GM23338 (cell line): Measurements from ENCODE around the gene MITF. TPM values are rescaled to one million over a fixed set of nuclear protein-coding genes. Genes with fewer than 3 reads are reported as not detected.

ENCODE experiments used
- ATAC-seq: fragments of 200-7000 bp; cut with Tn5 transposase; 3 replicates; pipeline ENCODE4 v1.9.1; 2020
- DNase-seq: peaks from one replicate; pipeline ENCODE4 v3.0.0-alpha.2; 2015; ENCODE audit warnings: low spot score
- H2AFZ ChIP-seq: fragments of 200-600 bp; sonication (generic); 2 replicates; pipeline ENCODE4 v1.8.0; 2016; ENCODE audit warnings: antibody characterized with exemption, mild to moderate bottlenecking, moderate library complexity
- H3F3A ChIP-seq: fragments of 200-600 bp; sonication (generic); replicated peaks from 2 replicates; pipeline ENCODE4 v1.8.0; 2017; ENCODE audit warnings: antibody characterized with exemption, mixed run types, low read depth
- H3K27ac ChIP-seq: fragments of 200-600 bp; sonication (generic); 2 replicates; pipeline ENCODE4 v1.6.1; 2016; ENCODE audit warnings: low read depth
- H3K27me3 ChIP-seq: fragments of 200-600 bp; sonication (generic); 2 replicates; pipeline ENCODE4 v1.8.0; 2016; ENCODE audit warnings: mild to moderate bottlenecking, mixed run types, moderate library complexity; ENCODE audit not compliant: insufficient read depth
- H3K36me3 ChIP-seq: fragments of 200-600 bp; sonication (generic); 2 replicates; pipeline ENCODE4 v1.8.0; 2016; ENCODE audit warnings: mild to moderate bottlenecking; ENCODE audit not compliant: insufficient read depth
- H3K4me1 ChIP-seq: fragments of 200-600 bp; sonication (generic); 2 replicates; pipeline ENCODE4 v1.8.0; 2016; ENCODE audit warnings: mild to moderate bottlenecking, moderate library complexity; ENCODE audit not compliant: insufficient read depth
- H3K4me2 ChIP-seq: fragments of 200-600 bp; sonication (generic); 2 replicates; pipeline ENCODE4 v1.7.1; 2017; ENCODE audit warnings: mixed run types
- H3K4me3 ChIP-seq: fragments of 200-600 bp; sonication (generic); 2 replicates; pipeline ENCODE4 v1.6.1; 2016; ENCODE audit warnings: mixed run types
- H3K79me2 ChIP-seq: fragments of 200-600 bp; sonication (generic); replicated peaks from 2 replicates; pipeline ENCODE4 v1.8.0; 2017; ENCODE audit warnings: mild to moderate bottlenecking; ENCODE audit not compliant: insufficient read depth
- H3K9me2 ChIP-seq: fragments of 200-600 bp; sonication (generic); 2 replicates; pipeline ENCODE4 v1.8.0; 2017; ENCODE audit not compliant: insufficient read depth
- H4K20me1 ChIP-seq: fragments of 200-600 bp; sonication (generic); replicated peaks from 2 replicates; pipeline ENCODE4 v1.8.0; 2017; ENCODE audit warnings: mild to moderate bottlenecking; ENCODE audit not compliant: insufficient read depth
- H3K27ac Mint-ChIP-seq: 2 replicates; pipeline ENCODE4 v1.8.0; 2020; ENCODE audit warnings: inconsistent platforms, mild to moderate bottlenecking, moderate library complexity, mixed read lengths
- H3K27me3 Mint-ChIP-seq: 3 replicates; pipeline ENCODE4 v1.8.0; 2022; ENCODE audit warnings: low read depth, mild to moderate bottlenecking, moderate library complexity, mixed read lengths, inconsistent platforms; ENCODE audit not compliant: insufficient read depth, poor library complexity
- H3K36me3 Mint-ChIP-seq: 3 replicates; pipeline ENCODE4 v1.8.0; 2021; ENCODE audit warnings: low read depth, mild to moderate bottlenecking, inconsistent platforms, moderate library complexity, mixed read lengths
- H3K4me1 Mint-ChIP-seq: 3 replicates; pipeline ENCODE4 v1.8.0; 2020; ENCODE audit warnings: mild to moderate bottlenecking, inconsistent platforms, mixed read lengths
- H3K4me3 Mint-ChIP-seq: 3 replicates; pipeline ENCODE4 v1.8.0; 2021; ENCODE audit warnings: moderate library complexity, mild to moderate bottlenecking, inconsistent platforms, mixed read lengths
- H3K9me3 Mint-ChIP-seq: 3 replicates; pipeline ENCODE4 v1.8.0; 2020; ENCODE audit warnings: moderate library complexity, mild to moderate bottlenecking, inconsistent platforms, mixed read lengths
- CREB1 ChIP-seq: fragments of 250-450 bp; sonication (Bioruptor Pico); IDR thresholded peaks from 2 replicates; pipeline ENCODE4 v1.5.0; 2020; ENCODE audit warnings: low read depth, mild to moderate bottlenecking, moderate library complexity
- CTCF ChIP-seq, 2 experiments: fragments of 200-600 bp in 1 of 2; sonication (generic) in 1 of 2; conservative IDR thresholded peaks; 2 replicates each; pipeline versions ENCODE4 v1.5.1 to v1.6.1; 2016 to 2017; ENCODE audit warnings: antibody characterized with exemption in 2 of 2, low read depth in 2 of 2, mild to moderate bottlenecking in 2 of 2, moderate library complexity in 1 of 2
- EZH2 ChIP-seq: fragments of 200-600 bp; sonication (generic); IDR thresholded peaks from one replicate; pipeline ENCODE4 v1.8.0; 2017; ENCODE audit warnings: antibody characterized with exemption, mild to moderate bottlenecking, low read depth; ENCODE audit not compliant: unreplicated experiment
- EZH2phosphoT487 ChIP-seq: fragments of 200-600 bp; sonication (generic); IDR thresholded peaks from one replicate; pipeline ENCODE4 v1.8.1; 2018; ENCODE audit warnings: antibody characterized with exemption; ENCODE audit not compliant: unreplicated experiment
- JUNB ChIP-seq: IDR thresholded peaks from one replicate; pipeline ENCODE4 v1.6.1; 2016; ENCODE audit warnings: antibody characterized with exemption; ENCODE audit not compliant: unreplicated experiment
- NANOG ChIP-seq: IDR thresholded peaks from 2 replicates; pipeline ENCODE4 v1.6.1; 2016; ENCODE audit warnings: antibody characterized with exemption, borderline replicate concordance
- STAT1 ChIP-seq: IDR thresholded peaks from one replicate; pipeline ENCODE4 v1.6.1; 2016; ENCODE audit warnings: antibody characterized with exemption; ENCODE audit not compliant: unreplicated experiment
- ZNF114 ChIP-seq: fragments of 250-450 bp; sonication (Bioruptor Pico); IDR thresholded peaks from 2 replicates; pipeline ENCODE4 v1.5.0; 2020; ENCODE audit warnings: mild to moderate bottlenecking, moderate library complexity
- ZNF462 ChIP-seq: fragments of 250-450 bp; sonication (Bioruptor Pico); IDR thresholded peaks from 2 replicates; pipeline ENCODE4 v1.5.0; 2020; ENCODE audit warnings: mild to moderate bottlenecking, moderate library complexity
- polyA plus RNA-seq: library from polyadenylated mRNA; unstranded; fragments of >200 nt; fragmentation: Nextera tagmentation; extraction: Ambion mirVana; gene quantifications from 2 replicates; pipeline ENCODE4 v1.2.1, GENCODE V29; 2016
- total RNA-seq: library from RNA; depleted of rRNA; stranded (reverse); fragments of >200 nt; shearing (Covaris generic); gene quantifications from 2 replicates; pipeline ENCODE4 v1.2.3, GENCODE V29; 2014
- TF ChIP-seq, protein P1 (sequence below): IDR thresholded peaks from one replicate; pipeline ENCODE4 v1.6.1; 2018; ENCODE audit warnings: antibody characterized with exemption; ENCODE audit not compliant: unreplicated experiment

Gene MITF
- total and polyA plus RNA-seq, 2 experiments from 2014 or later = 1.9 to 2.4 TPM

DNA sequence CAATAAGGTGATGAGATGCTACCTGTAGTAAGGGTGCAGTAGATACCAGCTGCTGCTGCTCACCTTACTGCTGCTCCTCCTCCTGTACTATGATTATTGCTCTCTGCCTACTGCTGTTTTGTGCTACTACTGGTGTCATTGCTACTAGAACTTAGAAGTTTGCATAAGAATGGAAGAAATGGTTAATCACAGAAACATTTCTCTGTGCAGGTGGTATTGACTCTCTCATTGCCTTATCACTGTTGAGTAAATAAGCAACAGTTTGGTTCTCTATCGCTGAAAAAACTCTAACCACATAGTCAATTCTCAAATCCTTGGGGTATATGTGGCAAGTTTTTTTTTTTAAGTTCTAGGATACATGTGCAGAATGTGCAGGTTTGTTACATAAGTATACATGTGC lies 16.5 kb downstream of the MITF start:
- H3K9me2 ChIP-seq = no peaks in the 10 kb centered on the region
- H3K4me1 ChIP-seq = no peaks in the 10 kb centered on the region
- Mint-ChIP-seq H3K9me3 (peaks cover 8% of the 10 kb centered on the region; the same call in 2 of the 3 replicates), H3K27me3 (no peaks in the 10 kb centered on the region), H3K4me1 (no peaks in the 10 kb centered on the region), H3K4me3 (no peak overlapping the region), H3K36me3 (0 out of 3 replicates have a peak, but pooled peaks cover 5% of the 10 kb centered on the region), H3K27ac (no peak overlapping the region)
- H3F3A ChIP-seq = no peaks in the 10 kb centered on the region
- no peak for TF ChIP-seq NANOG
- TF ChIP-seq EZH2phosphoT487 = no peak
- TF ChIP-seq STAT1 = no peak
- TF ChIP-seq ZNF114 (CRISPR knock-in tag) = no peak
- no peak for TF ChIP-seq CREB1 (CRISPR knock-in tag)
- no peak for TF ChIP-seq JUNB
- TF ChIP-seq, protein P1, sequence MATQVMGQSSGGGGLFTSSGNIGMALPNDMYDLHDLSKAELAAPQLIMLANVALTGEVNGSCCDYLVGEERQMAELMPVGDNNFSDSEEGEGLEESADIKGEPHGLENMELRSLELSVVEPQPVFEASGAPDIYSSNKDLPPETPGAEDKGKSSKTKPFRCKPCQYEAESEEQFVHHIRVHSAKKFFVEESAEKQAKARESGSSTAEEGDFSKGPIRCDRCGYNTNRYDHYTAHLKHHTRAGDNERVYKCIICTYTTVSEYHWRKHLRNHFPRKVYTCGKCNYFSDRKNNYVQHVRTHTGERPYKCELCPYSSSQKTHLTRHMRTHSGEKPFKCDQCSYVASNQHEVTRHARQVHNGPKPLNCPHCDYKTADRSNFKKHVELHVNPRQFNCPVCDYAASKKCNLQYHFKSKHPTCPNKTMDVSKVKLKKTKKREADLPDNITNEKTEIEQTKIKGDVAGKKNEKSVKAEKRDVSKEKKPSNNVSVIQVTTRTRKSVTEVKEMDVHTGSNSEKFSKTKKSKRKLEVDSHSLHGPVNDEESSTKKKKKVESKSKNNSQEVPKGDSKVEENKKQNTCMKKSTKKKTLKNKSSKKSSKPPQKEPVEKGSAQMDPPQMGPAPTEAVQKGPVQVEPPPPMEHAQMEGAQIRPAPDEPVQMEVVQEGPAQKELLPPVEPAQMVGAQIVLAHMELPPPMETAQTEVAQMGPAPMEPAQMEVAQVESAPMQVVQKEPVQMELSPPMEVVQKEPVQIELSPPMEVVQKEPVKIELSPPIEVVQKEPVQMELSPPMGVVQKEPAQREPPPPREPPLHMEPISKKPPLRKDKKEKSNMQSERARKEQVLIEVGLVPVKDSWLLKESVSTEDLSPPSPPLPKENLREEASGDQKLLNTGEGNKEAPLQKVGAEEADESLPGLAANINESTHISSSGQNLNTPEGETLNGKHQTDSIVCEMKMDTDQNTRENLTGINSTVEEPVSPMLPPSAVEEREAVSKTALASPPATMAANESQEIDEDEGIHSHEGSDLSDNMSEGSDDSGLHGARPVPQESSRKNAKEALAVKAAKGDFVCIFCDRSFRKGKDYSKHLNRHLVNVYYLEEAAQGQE = no peak
- TF ChIP-seq EZH2 = no peak
- TF ChIP-seq CTCF (conservative IDR thresholded peaks at IDR 0.05; ENCODE audit: low read depth in 2 of 2) = no peak
- TF ChIP-seq ZNF462 (CRISPR knock-in tag) = no peak
- H3K27me3 ChIP-seq = no peaks in the 10 kb centered on the region
- no peak for ATAC-seq
- no peaks in the 10 kb centered on the region for H3K36me3 ChIP-seq
- H3K4me2 ChIP-seq = no peak overlapping the region
- no peak overlapping the region for H2AFZ ChIP-seq
- H3K27ac ChIP-seq = no peak overlapping the region
- DNase-seq = no peak
- H4K20me1 ChIP-seq = no peaks in the 10 kb centered on the region
- H3K79me2 ChIP-seq = no peaks in the 10 kb centered on the region
- H3K4me3 ChIP-seq = no peak overlapping the region
